ENCODE results near the gene LRP10. TPM values are rescaled to one million over a fixed set of nuclear protein-coding genes. Genes with fewer than 3 reads are reported as not detected.
"Not testable (repeated sequence)": the region's sequence is repeated elsewhere in the genome, so short reads cannot be mapped to it uniquely, and the experiment has no call there.

LRP10 gene
- total RNA-seq, 3 donors from 2014 or later (not counting 1 experiment from before 2014, with no cell fraction given): 97.8 to 118 (median 102) TPM

DNA sequence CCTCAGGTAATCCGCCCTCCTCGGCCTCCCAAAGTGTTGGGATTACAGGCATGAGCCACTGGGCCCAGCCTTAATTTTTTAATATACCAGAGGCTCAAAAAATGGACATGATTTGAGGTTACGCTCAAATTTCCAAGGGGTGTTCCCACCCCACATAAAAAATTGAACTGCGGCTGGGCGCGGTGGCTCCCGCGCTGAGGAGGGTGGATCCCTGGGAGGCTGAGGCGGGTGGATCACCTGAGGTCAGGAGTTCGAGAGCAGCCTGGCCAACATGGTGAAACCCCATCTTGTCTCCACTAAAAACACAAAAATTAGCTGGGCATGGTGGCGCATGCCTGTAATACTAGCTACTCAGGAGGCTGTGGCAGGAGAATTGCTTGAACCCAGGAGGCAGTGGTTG is 17.2 kb upstream of the LRP10 start:
- H3K27ac Mint-ChIP-seq; DNase-seq; H3K36me3 ChIP-seq (ENCODE audit: control insufficient read depth, insufficient read depth, low read length); H3K9me3 Mint-ChIP-seq; ATAC-seq; H3K36me3 Mint-ChIP-seq; H3K4me3 Mint-ChIP-seq; H3K9me3 ChIP-seq (ENCODE audit: control insufficient read depth, insufficient read depth, low read length); H3K4me3 ChIP-seq (ENCODE audit: low read length); H3K27ac ChIP-seq (ENCODE audit: low read length): not testable (repeated sequence)
- intact Hi-C loops (cut with micrococcal nuclease): loop anchor here (10.0 kb wide), 2 partner anchors 379 to 539 kb away; no protein-coding TSS in a partner anchor
- Histone ChIP-seq H3K4me1 (ENCODE audit: control insufficient read depth, insufficient read depth, low read length) (peaks cover 30% of the 10 kb centered on the region), H3K27me3 (ENCODE audit: control insufficient read depth, insufficient read depth, low read length) (peaks cover 33% of the 10 kb centered on the region)
- WGBS (ENCODE audit: insufficient coverage): 94% methylated on average over 11 of the region's 11 CpGs
- Mint-ChIP-seq H3K27me3 (ENCODE audit: low read depth in 2 of 2) (peaks cover 15 to 23% of the 10 kb centered on the region in 2 donors), H3K4me1 (peaks cover 11 to 16% of the 10 kb centered on the region in 2 donors)

DNA sequence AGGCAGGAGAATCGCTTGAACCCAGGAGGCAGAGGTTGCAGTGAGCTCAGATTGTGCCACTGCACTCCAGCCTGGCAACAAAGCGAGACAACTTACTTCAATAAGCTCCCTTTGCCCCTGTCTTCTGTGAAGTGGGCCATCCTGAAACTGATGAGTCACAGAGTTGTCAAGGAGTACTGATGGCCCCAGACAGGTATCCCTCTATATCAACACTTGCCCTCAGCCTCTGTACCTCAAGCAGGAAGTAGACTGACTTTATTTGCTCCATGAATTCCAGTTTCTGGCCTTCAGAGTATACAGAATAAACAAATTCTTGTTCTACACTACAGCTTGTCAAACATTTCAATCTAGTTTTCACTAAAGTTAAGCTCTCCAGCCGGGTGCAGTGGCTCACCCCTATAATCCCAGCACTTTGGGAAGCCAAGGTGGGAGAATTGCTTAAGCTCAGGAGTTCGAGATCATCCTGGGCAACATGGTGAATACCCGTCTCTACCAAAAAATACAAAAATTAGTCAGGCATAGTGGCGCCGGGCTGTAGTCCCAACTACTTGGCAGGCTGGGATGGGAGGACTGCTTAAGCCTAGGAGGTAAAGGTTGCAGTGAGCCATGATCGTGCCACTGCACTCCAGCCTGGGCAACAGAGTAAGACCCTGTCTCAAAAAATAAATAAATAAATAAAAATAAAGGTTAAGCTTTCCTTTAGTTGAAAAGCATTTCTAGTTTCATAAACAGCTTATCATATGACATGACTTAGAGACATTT is 16.4 kb upstream of the LRP10 start:
- H3K27me3 Mint-ChIP-seq (ENCODE audit: low read depth in 2 of 2): peaks cover 13 to 20% of the 10 kb centered on the region in 2 donors
- 89% methylated on average over 7 of the region's 8 CpGs for WGBS (ENCODE audit: insufficient coverage)
- no peak overlapping the region for H3K27ac Mint-ChIP-seq
- H3K4me1 Mint-ChIP-seq: peaks cover 11 to 16% of the 10 kb centered on the region in 2 donors
- TF ChIP-seq, protein P1, sequence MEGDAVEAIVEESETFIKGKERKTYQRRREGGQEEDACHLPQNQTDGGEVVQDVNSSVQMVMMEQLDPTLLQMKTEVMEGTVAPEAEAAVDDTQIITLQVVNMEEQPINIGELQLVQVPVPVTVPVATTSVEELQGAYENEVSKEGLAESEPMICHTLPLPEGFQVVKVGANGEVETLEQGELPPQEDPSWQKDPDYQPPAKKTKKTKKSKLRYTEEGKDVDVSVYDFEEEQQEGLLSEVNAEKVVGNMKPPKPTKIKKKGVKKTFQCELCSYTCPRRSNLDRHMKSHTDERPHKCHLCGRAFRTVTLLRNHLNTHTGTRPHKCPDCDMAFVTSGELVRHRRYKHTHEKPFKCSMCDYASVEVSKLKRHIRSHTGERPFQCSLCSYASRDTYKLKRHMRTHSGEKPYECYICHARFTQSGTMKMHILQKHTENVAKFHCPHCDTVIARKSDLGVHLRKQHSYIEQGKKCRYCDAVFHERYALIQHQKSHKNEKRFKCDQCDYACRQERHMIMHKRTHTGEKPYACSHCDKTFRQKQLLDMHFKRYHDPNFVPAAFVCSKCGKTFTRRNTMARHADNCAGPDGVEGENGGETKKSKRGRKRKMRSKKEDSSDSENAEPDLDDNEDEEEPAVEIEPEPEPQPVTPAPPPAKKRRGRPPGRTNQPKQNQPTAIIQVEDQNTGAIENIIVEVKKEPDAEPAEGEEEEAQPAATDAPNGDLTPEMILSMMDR (IDR thresholded peaks at IDR 0.05): no peak
- no peaks in the 10 kb centered on the region for H3K9me3 Mint-ChIP-seq
- Histone ChIP-seq H3K4me3 (ENCODE audit: low read length) (no peak overlapping the region), H3K36me3 (ENCODE audit: control insufficient read depth, insufficient read depth, low read length) (no peaks in the 10 kb centered on the region), H3K4me1 (ENCODE audit: control insufficient read depth, insufficient read depth, low read length) (peaks cover 30% of the 10 kb centered on the region), H3K9me3 (ENCODE audit: control insufficient read depth, insufficient read depth, low read length) (no peaks in the 10 kb centered on the region), H3K27ac (ENCODE audit: low read length) (no peak overlapping the region), H3K27me3 (ENCODE audit: control insufficient read depth, insufficient read depth, low read length) (peaks cover 38% of the 10 kb centered on the region)
- ATAC-seq (no peak), DNase-seq (no peak)
- intact Hi-C loops (cut with micrococcal nuclease): loop anchor here (10.0 kb wide), 2 partner anchors 380 to 540 kb away; no protein-coding TSS in a partner anchor
- H3K4me3 Mint-ChIP-seq: no peak overlapping the region
- no peaks in the 10 kb centered on the region for H3K36me3 Mint-ChIP-seq

DNA sequence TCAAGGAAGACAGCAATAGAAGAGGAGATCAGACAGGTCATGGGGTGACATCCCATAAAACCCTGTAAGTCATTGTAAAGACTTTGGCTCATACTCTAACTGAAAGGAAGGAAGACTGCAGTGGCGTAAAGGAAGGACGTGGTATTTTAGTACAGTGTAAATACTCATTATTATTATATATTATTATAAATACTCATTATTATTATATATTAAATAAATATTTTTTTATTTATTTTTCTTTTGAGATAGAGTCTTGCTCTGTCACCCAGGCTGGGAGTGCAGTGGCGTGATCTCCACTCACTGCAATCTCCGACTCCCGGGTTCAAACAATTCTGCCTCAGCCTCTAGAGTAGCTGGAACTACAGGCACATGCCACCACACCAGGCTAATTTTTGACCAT is 15.1 kb upstream of the LRP10 start:
- Mint-ChIP-seq H3K4me1 (peaks cover 11 to 16% of the 10 kb centered on the region in 2 donors), H3K27ac (no peak overlapping the region), H3K9me3 (no peaks in the 10 kb centered on the region), H3K36me3 (no peaks in the 10 kb centered on the region), H3K27me3 (ENCODE audit: low read depth in 2 of 2) (peaks cover 17 to 26% of the 10 kb centered on the region in 2 donors), H3K4me3 (no peak overlapping the region)
- peaks cover 43% of the 10 kb centered on the region for H3K27me3 ChIP-seq (ENCODE audit: control insufficient read depth, insufficient read depth, low read length)
- TF ChIP-seq, protein P1 (IDR thresholded peaks at IDR 0.05): no peak
- intact Hi-C loops (cut with micrococcal nuclease): loop anchor here (10.0 kb wide), 2 partner anchors 382 to 542 kb away; no protein-coding TSS in a partner anchor
- H3K4me1 ChIP-seq (ENCODE audit: control insufficient read depth, insufficient read depth, low read length): peaks cover 25% of the 10 kb centered on the region
- no peak overlapping the region for H3K4me3 ChIP-seq (ENCODE audit: low read length)
- H3K36me3 ChIP-seq (ENCODE audit: control insufficient read depth, insufficient read depth, low read length): no peaks in the 10 kb centered on the region
- no peak for DNase-seq
- H3K27ac ChIP-seq (ENCODE audit: low read length): no peak overlapping the region
- no peak for ATAC-seq
- WGBS (ENCODE audit: insufficient coverage): 95% methylated on average over 3 of the region's 5 CpGs
- H3K9me3 ChIP-seq (ENCODE audit: control insufficient read depth, insufficient read depth, low read length): no peaks in the 10 kb centered on the region

DNA sequence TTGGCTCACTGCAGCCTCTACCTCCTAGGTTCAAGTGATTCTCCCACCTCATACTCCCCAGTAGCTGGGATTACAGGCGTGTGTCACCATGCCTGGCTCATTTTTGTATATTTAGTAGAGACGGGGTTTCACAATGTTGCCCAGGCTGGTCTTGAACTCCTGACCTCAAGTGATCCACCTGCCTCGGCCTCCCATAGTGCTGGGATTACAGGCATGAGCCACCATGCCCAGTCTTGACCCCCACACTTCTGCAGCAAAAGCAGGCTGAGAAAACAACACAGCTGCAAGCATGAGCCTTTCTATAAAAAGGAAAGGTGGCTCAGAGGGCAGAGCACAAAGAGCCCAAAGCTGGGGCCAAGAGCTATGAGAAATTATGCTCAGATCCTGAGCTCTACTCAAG is 11.2 kb upstream of the LRP10 start:
- H3K36me3 ChIP-seq (ENCODE audit: control insufficient read depth, insufficient read depth, low read length); H3K27ac Mint-ChIP-seq; DNase-seq; intact Hi-C loops (cut with micrococcal nuclease); H3K9me3 Mint-ChIP-seq; H3K36me3 Mint-ChIP-seq; ATAC-seq; H3K4me3 Mint-ChIP-seq; H3K27ac ChIP-seq (ENCODE audit: low read length); H3K9me3 ChIP-seq (ENCODE audit: control insufficient read depth, insufficient read depth, low read length); H3K4me3 ChIP-seq (ENCODE audit: low read length): not testable (repeated sequence)
- Mint-ChIP-seq H3K4me1 (peaks cover 8 to 11% of the 10 kb centered on the region in 2 donors), H3K27me3 (ENCODE audit: low read depth in 2 of 2) (peaks cover 32 to 39% of the 10 kb centered on the region in 2 donors)
- WGBS (ENCODE audit: insufficient coverage): 76% methylated on average over 3 of the region's 3 CpGs
- Histone ChIP-seq H3K27me3 (ENCODE audit: control insufficient read depth, insufficient read depth, low read length) (peaks cover 38% of the 10 kb centered on the region), H3K4me1 (ENCODE audit: control insufficient read depth, insufficient read depth, low read length) (peaks cover 11% of the 10 kb centered on the region)
